Brain pericyte (primary cell): Measurements from ENCODE around the gene ATP6V1B1.

Experiments used
- DNase-seq: peaks from one replicate; pipeline ENCODE4 v3.0.0-alpha.2; 2012; ENCODE audit warnings: low read depth, low spot score

The ATP6V1B1 gene

GRCh38 chr2:70943205-70943871, 7.6 kb downstream of the ATP6V1B1 start:
- no peak for DNase-seq

GRCh38 chr2:70944111-70944690, 8.5 kb downstream of the ATP6V1B1 start:
- no peak for DNase-seq

GRCh38 chr2:70946832-70947442, 11.2 kb downstream of the ATP6V1B1 start:
- no peak for DNase-seq

GRCh38 chr2:70947556-70948184, 12.0 kb downstream of the ATP6V1B1 start:
- no peak for DNase-seq

- DNase-seq = no peak
Measured at GRCh38 chr2:70948337-70949003, 12.8 kb downstream of the ATP6V1B1 start.

GRCh38 chr2:70949086-70949485, 13.4 kb downstream of the ATP6V1B1 start:
- no peak for DNase-seq

- DNase-seq = no peak
Measured at GRCh38 chr2:70954886-70955285, 19.2 kb downstream of the ATP6V1B1 start.

GRCh38 chr2:70956141-70956540, 20.4 kb downstream of the ATP6V1B1 start:
- DNase-seq = no peak

- no peak for DNase-seq
Measured at GRCh38 chr2:70957798-70958197, 22.1 kb downstream of the ATP6V1B1 start.

GRCh38 chr2:70958759-70959158, 23.1 kb downstream of the ATP6V1B1 start:
- DNase-seq = no peak

- no peak for DNase-seq
Measured at GRCh38 chr2:70959271-70959761, 23.6 kb downstream of the ATP6V1B1 start.

- DNase-seq = no peak
Measured at GRCh38 chr2:70959851-70960832, 24.4 kb downstream of the ATP6V1B1 start.

GRCh38 chr2:70960833-70961647, 25.3 kb downstream of the ATP6V1B1 start:
- no peak for DNase-seq

GRCh38 chr2:70961648-70961994, 25.9 kb downstream of the ATP6V1B1 start:
- no peak for DNase-seq

- no peak for DNase-seq
Measured at GRCh38 chr2:70962211-70962884, 26.6 kb downstream of the ATP6V1B1 start.

GRCh38 chr2:70962885-70963878, 27.5 kb downstream of the ATP6V1B1 start:
- no peak for DNase-seq

GRCh38 chr2:70964133-70964532, 28.4 kb downstream of the ATP6V1B1 start:
- no peak for DNase-seq
